Smooth muscle cell of the umbilical artery (primary cell): ENCODE data around the gene FAM120A. TPM values are rescaled to one million over a fixed set of nuclear protein-coding genes. Genes with fewer than 3 reads are reported as not detected.

ENCODE experiments used
- total RNA-seq: library from RNA; depleted of rRNA; stranded (reverse); fragments of >200 nt; gene quantifications from 2 replicates; pipeline ENCODE4 v1.2.3, GENCODE V29; 2014

The FAM120A gene, protein sequence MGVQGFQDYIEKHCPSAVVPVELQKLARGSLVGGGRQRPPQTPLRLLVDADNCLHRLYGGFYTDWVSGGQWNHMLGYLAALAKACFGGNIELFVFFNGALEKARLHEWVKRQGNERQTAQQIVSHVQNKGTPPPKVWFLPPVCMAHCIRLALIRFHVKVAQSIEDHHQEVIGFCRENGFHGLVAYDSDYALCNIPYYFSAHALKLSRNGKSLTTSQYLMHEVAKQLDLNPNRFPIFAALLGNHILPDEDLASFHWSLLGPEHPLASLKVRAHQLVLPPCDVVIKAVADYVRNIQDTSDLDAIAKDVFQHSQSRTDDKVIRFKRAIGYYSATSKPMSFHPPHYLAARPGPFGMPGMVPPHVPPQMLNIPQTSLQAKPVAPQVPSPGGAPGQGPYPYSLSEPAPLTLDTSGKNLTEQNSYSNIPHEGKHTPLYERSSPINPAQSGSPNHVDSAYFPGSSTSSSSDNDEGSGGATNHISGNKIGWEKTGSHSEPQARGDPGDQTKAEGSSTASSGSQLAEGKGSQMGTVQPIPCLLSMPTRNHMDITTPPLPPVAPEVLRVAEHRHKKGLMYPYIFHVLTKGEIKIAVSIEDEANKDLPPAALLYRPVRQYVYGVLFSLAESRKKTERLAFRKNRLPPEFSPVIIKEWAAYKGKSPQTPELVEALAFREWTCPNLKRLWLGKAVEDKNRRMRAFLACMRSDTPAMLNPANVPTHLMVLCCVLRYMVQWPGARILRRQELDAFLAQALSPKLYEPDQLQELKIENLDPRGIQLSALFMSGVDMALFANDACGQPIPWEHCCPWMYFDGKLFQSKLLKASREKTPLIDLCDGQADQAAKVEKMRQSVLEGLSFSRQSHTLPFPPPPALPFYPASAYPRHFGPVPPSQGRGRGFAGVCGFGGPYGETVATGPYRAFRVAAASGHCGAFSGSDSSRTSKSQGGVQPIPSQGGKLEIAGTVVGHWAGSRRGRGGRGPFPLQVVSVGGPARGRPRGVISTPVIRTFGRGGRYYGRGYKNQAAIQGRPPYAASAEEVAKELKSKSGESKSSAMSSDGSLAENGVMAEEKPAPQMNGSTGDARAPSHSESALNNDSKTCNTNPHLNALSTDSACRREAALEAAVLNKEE
- total RNA-seq = 87.3 and 159 TPM in 2 replicates

DNA sequence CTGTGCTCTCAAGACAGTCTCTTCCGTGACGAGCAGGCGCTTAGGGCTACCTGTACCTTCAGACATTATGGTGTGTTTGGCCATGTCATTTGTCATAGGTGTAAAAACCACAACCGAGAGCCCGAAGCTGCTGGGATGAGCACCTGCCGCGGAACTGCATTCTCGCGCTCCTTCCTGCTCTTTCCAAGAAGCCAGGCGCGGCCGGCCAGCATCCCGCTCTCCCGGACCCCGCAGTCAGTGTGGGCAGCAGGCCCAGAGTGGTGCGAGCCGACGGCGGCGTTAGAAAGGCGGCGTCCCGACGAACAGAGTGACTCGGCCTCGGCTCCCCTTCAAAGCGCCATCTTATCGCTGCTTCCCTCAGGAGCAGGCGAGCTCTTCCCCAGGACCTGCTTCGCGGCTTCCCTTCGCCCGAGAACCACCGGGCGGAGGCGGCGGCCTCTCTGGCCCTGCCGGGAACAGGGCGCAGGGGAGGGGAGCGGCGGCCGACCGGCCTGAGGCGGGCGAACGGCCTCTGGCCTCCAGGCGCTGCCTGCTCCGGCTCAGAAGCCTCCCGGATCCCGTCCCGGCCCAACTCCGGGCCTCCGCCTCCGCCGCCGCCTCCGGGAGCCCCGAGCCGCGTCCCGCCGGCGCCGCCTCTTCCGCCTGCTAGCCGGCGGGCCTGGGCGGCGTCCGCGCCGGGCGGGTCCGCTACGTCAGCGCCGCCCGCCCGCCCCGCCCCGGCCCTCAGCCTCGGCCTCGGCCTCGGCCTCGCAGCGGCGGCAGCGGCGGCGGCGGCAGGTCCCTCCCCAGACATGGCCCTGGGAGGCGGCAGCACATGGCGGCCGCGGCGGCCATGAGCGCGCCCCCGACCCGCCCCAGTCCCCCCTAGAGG, at the start of gene FAM120A:
Gene FAM120A (plus strand): TSS at position 741 of the 871 bp plus-strand sequence. CDS start 231 bp downstream, outside the sequence.

DNA sequence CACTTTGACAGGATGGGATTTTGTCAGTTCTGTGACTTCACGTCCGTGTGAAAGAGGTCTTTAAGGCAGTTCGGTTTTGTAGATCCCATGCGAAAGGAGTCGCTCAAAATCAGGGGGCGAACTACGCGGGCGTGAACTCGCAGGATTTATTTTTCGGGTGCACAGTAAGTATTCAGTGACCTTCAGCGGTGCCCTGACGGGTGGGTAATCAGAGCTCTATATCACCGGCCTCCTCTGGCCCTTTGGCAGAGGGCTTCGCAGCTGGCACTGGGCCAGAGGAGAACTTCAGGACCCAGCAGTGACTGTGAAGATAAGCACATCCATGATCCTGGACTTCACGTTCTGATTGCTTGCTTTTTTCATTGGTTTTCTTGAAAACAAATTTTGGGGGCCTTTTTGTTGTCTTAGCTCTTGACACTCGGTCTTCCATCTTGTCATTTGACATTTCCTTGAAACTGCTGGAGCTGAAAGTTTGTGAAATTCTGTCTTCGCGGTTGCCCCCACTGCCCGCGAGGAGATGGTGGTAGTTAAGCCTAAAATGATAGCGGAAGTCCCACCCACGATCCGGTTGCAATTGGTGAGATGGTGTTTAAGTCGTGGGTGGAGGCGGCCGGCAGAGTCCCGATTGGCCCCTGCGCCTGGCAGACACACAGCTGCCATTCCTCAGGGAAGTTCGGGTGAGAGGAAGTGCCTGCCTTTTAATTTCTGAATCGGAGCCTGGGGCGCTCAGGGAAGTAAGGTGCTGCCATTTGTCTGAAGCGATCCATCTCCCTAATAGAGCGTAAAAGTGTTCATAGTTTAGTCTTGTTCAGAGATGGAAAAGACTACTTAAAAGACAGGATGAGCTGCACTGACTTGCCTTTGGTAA, 1.8 kb downstream of the FAM120A start, which contains the start of gene FAM120AOS:
Gene FAM120AOS (minus strand): TSS at position 535 of the 868 bp plus-strand sequence. CDS start 872 bp downstream, outside the sequence.

DNA sequence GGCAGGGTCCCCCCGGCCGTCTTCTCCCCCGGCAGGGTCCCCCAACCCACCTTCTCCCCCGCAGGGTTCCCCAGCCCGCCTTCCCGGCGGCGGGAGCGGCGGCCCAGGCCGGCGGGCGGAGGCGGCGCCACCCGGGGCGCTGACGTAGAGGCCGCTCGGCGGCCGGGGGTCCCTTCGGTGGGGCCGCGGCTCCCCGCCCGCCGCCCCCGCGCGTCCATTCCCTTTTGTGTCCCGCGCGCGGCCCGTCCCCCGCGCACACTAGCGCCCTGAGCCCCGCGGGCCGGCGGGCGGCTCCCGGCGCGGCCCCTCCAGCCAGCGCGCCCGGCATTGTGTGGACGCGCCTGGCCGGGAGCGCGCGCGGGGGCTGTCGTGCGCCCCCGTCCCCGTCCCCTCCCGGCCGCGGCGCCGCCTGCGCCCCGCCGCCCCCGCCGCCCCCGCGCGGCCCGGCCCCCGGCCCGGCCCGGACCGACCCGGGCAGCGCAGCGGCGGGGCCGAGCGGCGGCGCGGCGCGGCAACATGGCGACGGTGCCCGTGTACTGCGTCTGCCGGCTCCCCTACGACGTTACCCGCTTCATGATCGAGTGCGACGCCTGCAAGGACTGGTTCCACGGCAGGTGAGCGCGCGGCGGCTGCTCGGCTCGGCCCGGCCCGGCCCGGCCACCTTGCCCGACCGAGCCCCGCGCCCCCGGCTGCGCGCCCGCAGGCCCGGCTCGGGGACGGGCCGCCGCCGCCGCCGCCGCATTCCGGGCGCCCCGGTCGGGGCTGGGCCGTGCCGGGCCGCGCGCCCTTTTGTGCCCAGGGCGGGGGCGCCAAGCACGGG, 125.0 kb downstream of the FAM120A start, which contains the start of gene PHF2:
Gene PHF2 (plus strand): TSS at position 327 of the 820 bp plus-strand sequence. CDS start 190 bp downstream, at position 517.

Other genes with a start within 250 kb of the FAM120A start
- 35.6 and 37.5 TPM in 2 replicates for gene FAM120AOS, start 1.9 kb downstream of the FAM120A start, total RNA-seq
- 11.0 and 13.7 TPM in 2 replicates for gene PHF2, start 124.9 kb downstream of the FAM120A start, total RNA-seq